DMS53 treated with DMSO at 0.1 percent for 48 hours (cell line): Measurements from ENCODE around the gene SWI5.

Experiments
- DNase-seq: peaks from one replicate; lab custom pipeline; 2025; ENCODE audit not compliant: unreplicated experiment; lab: John Stamatoyannopoulos, UW

Gene SWI5

DNA sequence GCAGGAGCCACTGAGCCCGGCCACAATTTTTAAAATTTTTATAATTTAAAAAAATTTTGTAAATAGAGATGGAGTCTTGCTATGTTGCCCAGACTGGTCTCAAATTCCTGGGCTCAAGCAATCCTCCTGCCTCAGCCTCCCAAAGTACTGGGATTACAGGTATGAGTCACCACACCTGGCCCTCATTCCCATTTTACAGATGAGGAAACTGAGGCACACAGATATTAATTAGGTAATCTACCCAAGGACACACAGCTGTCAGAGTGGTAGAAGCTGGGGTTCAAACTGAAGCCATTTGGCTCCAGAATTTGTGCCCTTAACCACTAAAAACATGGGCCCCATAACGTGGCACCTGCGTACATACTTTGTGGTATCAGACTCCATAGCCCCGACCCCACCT, 38.6 kb downstream of the SWI5 start:
- DNase-seq = no peak

GRCh38 chr9:128316421-128316820, 40.3 kb downstream of the SWI5 start:
- DNase-seq = no peak

GRCh38 chr9:128317629-128318028, 41.6 kb downstream of the SWI5 start:
- DNase-seq = no peak

GRCh38 chr9:128321343-128321742, 45.3 kb downstream of the SWI5 start:
- no peak for DNase-seq

GRCh38 chr9:128321879-128322403, 45.9 kb downstream of the SWI5 start:
- DNase-seq = no peak

DNA sequence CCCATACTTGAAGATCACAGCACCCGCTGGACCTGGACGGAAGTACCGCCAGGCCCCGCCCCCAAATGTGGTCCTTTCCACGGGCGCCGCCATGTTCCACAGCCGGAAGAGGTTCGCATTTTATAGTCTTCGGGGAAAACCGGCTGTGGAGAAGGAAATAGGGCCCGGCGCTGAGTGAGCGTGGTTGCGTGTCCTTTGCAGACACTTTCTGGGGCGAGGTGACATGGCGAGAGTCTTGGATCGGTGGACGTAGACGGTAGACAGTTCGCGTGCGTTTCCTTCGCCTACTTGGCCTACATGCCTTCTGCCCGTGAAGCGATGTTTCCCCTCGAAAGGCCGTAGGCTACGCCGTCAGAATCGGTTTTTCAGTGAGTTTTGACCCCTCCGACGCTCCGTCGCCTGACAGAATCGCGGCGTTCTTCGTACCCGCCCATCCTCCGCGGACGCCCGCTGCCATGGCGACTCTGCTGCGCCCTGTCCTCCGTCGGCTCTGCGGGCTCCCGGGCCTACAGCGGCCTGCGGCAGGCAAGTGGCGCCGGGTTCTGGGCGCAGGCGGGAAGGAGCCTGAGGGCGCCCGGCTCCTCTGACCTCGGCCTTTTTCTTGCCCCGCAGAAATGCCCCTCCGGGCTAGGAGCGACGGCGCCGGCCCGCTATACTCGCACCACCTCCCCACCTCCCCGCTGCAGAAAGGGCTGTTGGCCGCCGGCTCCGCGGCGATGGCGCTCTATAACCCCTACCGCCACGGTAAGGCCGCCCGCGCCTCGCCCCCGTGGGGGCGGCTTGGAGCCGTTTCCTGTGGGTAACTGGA, 46.5 kb downstream of the SWI5 start, which contains the start of the genes COQ4 and TRUB2:
TSS of gene COQ4 (plus strand) at position 436 of the 808 bp plus-strand sequence. CDS start at position 456, 20 bp downstream.
TSS of gene TRUB2 (minus strand) at position 44 of the 808 bp plus-strand sequence. CDS start at position 5, 39 bp downstream.
- DNase-seq = peak; percentile 90

DNA sequence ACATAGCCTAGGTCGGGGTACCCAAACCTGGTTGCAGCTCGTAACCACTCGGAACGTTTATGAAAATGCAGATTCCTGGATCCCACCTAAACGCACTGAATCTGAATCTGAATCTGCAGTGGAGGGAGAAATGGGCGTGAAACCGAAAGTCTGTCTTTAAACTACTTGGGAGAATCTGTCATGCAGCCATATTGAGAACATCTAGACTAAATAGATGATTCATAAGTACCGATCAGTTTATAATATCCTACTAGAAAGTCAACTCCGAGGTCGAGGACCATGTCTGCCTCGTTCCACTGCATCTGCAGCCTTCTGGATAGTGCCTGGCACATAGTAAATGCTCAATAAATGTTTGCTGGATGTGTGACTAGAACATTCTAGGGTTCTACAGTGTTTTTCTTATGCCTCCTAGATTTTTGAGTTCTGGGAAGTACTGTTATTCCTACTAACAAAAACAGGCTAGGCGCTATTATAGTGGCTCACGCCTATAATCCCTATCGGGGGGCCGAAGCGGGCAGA, 47.2 kb downstream of the SWI5 start:
- DNase-seq = no peak

DNA sequence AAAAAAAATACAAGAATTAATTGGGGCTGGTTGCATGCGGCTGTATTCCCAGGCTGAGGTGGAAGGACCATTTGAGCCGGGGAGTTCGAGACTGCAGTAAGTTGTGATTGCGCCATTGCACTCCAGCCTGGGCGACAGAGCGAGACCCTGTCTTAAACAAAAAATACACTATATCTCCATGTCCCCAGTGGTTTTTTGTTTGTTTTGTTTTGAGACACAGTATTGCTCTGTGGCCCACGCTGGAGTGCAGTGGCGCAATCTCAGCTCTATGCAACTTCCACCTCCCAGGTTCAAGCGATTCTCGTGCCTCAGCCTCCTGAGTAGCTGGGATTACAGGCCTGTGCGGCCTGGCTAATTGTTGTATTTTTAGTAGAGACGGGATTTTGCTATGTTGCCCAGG, 47.7 kb downstream of the SWI5 start:
- DNase-seq = no peak

DNA sequence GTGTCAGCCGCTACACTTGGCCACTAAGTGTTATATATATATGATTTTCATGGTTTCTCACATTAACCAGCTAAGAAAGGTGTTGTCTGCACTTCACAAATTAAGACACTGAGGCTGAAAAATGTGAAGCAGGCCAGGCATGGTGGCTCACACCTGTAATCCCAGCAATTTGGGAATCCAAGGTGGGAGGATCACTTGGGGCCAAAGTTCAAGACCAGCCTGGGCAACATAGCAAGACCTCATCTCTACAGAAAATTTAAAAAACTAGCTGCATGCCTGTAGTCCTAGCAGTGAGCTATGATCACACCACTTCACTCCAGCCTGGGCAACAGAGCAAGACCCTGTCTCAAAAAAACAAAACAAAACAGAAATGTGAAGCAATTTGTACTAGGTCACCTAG, 48.3 kb downstream of the SWI5 start:
- DNase-seq = no peak

DNA sequence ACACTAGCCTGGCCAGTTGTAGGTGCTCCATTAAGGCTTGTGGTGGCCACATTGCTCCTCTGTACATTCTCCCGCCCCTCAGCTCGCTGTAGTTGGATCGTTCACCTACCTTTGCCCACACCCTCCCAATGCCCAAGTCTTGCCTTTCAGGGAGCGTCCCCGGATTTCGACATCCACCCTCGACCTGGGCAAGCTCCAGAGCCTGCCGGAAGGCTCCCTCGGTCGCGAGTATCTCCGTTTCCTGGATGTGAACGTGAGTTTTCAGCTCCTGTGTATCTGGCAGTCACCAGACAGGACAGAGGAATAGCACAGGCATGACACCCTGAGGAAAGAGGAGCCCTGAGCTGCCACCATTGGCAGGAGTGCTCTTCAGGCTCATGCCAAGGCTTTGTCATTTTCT, 49.6 kb downstream of the SWI5 start:
- DNase-seq = no peak

DNA sequence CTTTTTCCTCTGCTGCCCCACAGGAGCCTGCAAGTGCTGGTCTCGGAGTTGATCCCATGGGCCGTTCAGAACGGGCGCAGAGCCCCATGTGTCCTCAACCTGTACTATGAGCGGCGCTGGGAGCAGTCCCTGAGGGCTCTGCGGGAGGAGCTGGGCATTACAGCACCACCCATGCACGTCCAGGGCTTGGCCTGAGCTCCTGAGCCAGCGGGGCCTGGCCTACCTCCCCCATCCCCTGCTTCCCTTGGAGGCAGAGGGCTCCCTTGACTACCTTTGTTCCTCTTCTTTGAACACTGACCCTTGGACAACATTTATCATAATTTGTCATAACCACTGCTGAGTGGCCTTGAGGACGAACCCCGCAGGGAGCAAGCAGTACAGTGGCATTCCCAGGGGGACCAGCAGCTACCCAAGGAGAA, 57.4 kb downstream of the SWI5 start:
- DNase-seq = no peak

GRCh38 chr9:128335161-128335560, 59.1 kb downstream of the SWI5 start:
- no peak for DNase-seq

DNA sequence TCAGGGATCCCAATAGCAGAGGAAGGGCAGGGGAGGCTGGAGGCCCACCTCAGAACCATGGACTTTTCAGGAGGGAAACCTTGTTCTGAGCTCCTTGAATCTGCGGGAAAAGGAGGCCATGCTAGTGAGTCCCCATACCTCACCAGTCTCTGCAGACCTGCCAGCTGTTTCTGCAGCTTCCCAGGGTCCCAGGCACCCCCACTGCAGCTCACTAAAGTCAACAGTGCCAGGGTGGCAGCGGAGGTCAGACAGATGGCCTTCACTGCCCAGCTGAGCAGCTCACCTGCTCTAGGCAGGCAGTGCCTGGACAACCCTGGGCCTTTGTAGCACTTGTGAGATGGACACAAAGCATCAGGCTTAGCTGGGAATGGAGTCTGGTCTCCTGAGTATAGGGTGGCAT, 59.8 kb downstream of the SWI5 start:
- DNase-seq = no peak

- DNase-seq = no peak
Measured at GRCh38 chr9:128337936-128338335, 61.9 kb downstream of the SWI5 start.
